Measurements from ENCODE around the gene MAFG.
A peak's percentile ranks its signal among the peaks of the same experiment; 100 is the strongest.

Gene MAFG

GRCh38 chr17:81868674-81869220 is 58.8 kb downstream of the MAFG start:
- DNase-seq (ENCODE audit: low spot score): peak; percentile 59
